HCT116 (cell line): Measurements from ENCODE around the gene PGRMC2. TPM values are rescaled to one million over a fixed set of nuclear protein-coding genes. Genes with fewer than 3 reads are reported as not detected.

ENCODE experiments used
- ATAC-seq: fragments of 200-7000 bp; cut with Tn5 transposase; 2 replicates; pipeline ENCODE4 v1.9.1; 2020; ENCODE audit warnings: mild to moderate bottlenecking, moderate library complexity
- BruUV-seq: library from RNA; stranded (reverse); fragments of 400-500 nt; replicated peaks from 2 replicates; lab custom pipeline; 2021; lab: Mats Ljungman, UMichigan
- CTCF ChIA-PET: fragments of 300-600 bp; sonication (Branson Sonifier 250); formaldehyde crosslinking; loops from one replicate; lab custom pipeline; 2021; ENCODE audit warnings: antibody characterized with exemption; lab: Charles Lee
- POLR2A ChIA-PET: fragments of 300-600, 350-600 bp; sonication (Branson Sonifier 250); formaldehyde crosslinking; loops from one replicate; lab custom pipeline; 2021; ENCODE audit warnings: antibody characterized with exemption; lab: Charles Lee
- RAD21 ChIA-PET, 2 experiments: fragments of 300-600 bp; sonication (Branson Sonifier 250); formaldehyde crosslinking; loops; one replicate each; lab custom pipeline; 2023; ENCODE audit warnings: low total read pairs in 2 of 2; ENCODE audit not compliant: uncharacterized antibody in 2 of 2, unreplicated experiment in 2 of 2, low non-redundant PET in 1 of 2; lab: Charles Lee
- DNase-seq: peaks from one replicate; pipeline ENCODE4 v3.0.0-alpha.2; 2010; ENCODE audit warnings: low read depth, low spot score
- H2AFZ ChIP-seq: fragments of 200-600 bp; shearing (Covaris generic), sonication (generic); 2 replicates; pipeline ENCODE4 v1.6.1; 2017; ENCODE audit warnings: low read depth, mixed run types, mixed read lengths, antibody characterized with exemption, low read length; ENCODE audit not compliant: poor library complexity, severe bottlenecking
- H3K27ac ChIP-seq: 2 replicates; pipeline ENCODE4 v1.5.1; 2012; ENCODE audit warnings: low read depth, low read length
- H3K27me3 ChIP-seq: fragments of 200-600 bp; sonication (generic); 2 replicates; pipeline ENCODE4 v1.6.1; 2016; ENCODE audit warnings: mixed run types, low read length, mixed read lengths; ENCODE audit not compliant: insufficient read depth
- H3K36me3 ChIP-seq, 2 experiments: fragments of 200-500 bp in 1 of 2; fragments of 200-600 bp in 1 of 2; sonication (Bioruptor generic) in 1 of 2; sonication (generic) in 1 of 2; 2 replicates each; pipeline versions ENCODE4 v1.5.1 to v1.6.1; 2014 to 2016; ENCODE audit warnings: low read length in 2 of 2, inconsistent platforms in 1 of 2, mixed read lengths in 1 of 2, mixed run types in 1 of 2; ENCODE audit not compliant: insufficient read depth in 2 of 2, control insufficient read depth in 1 of 2
- H3K4me1 ChIP-seq, 2 experiments: fragments of 200-600 bp in 1 of 2; sonication (generic) in 1 of 2; 2 replicates each; pipeline versions ENCODE4 v1.5.1 to v1.6.1; 2012 to 2017; ENCODE audit warnings: low read length in 2 of 2, inconsistent platforms in 1 of 2, mild to moderate bottlenecking in 1 of 2, mixed read lengths in 1 of 2, mixed run types in 1 of 2, moderate library complexity in 1 of 2; ENCODE audit not compliant: insufficient read depth in 2 of 2, control insufficient read depth in 1 of 2
- H3K4me2 ChIP-seq: fragments of 200-600 bp; sonication (generic); 2 replicates; pipeline ENCODE4 v1.6.1; 2017; ENCODE audit warnings: mixed run types, low read length, mixed read lengths
- H3K4me3 ChIP-seq, 2 experiments: fragments of 200-600 bp in 1 of 2; sonication (generic) in 1 of 2; replicated peaks in 1 of 2; 2 replicates each; pipeline ENCODE4 v1.5.1; 2011 to 2016; ENCODE audit warnings: low read length in 2 of 2, control low read depth in 1 of 2, low read depth in 1 of 2, mild to moderate bottlenecking in 1 of 2, mixed read lengths in 1 of 2, mixed run types in 1 of 2
- H3K79me2 ChIP-seq: fragments of 200-600 bp; sonication (generic); 2 replicates; pipeline ENCODE4 v1.6.1; 2017; ENCODE audit warnings: mild to moderate bottlenecking, mixed run types, low read length, moderate library complexity, mixed read lengths; ENCODE audit not compliant: insufficient read depth
- H3K9ac ChIP-seq: fragments of 200-600 bp; sonication (generic); 2 replicates; pipeline ENCODE4 v1.6.1; 2016; ENCODE audit warnings: low read length, mixed read lengths
- H3K9me2 ChIP-seq: fragments of 200-600 bp; sonication (generic), shearing (Covaris generic); 2 replicates; pipeline ENCODE4 v1.6.1; 2017; ENCODE audit warnings: mixed run types, mild to moderate bottlenecking, moderate library complexity; ENCODE audit not compliant: insufficient read depth
- H3K9me3 ChIP-seq, 2 experiments: fragments of 200-500 bp in 1 of 2; fragments of 200-600 bp in 1 of 2; sonication (Bioruptor generic) in 1 of 2; sonication (generic) in 1 of 2; 2 replicates each; pipeline ENCODE4 v1.6.1; 2014 to 2017; ENCODE audit warnings: low read length in 2 of 2, mixed read lengths in 2 of 2, inconsistent platforms in 1 of 2, low read depth in 1 of 2, mild to moderate bottlenecking in 1 of 2, mixed run types in 1 of 2, moderate library complexity in 1 of 2; ENCODE audit not compliant: control insufficient read depth in 1 of 2, insufficient read depth in 1 of 2
- H4K20me1 ChIP-seq: fragments of 200-600 bp; sonication (generic), shearing (Covaris generic); 2 replicates; pipeline ENCODE4 v1.6.1; 2017; ENCODE audit warnings: mixed run types, mild to moderate bottlenecking, moderate library complexity; ENCODE audit not compliant: insufficient read depth
- CBX3 ChIP-seq: IDR thresholded peaks from 2 replicates; pipeline ENCODE4 v1.6.1; 2012; ENCODE audit warnings: low read depth
- ELF1 ChIP-seq: IDR thresholded peaks from 2 replicates; pipeline ENCODE4 v1.6.1; 2012; ENCODE audit warnings: low read depth, borderline replicate concordance
- EZH2phosphoT487 ChIP-seq: fragments of 200-600 bp; IDR thresholded peaks from 2 replicates; pipeline ENCODE4 v1.6.1; 2018; ENCODE audit warnings: antibody characterized with exemption, borderline replicate concordance
- JUND ChIP-seq: IDR thresholded peaks from 2 replicates; pipeline ENCODE4 v1.6.1; 2012
- POLR2A ChIP-seq: IDR thresholded peaks from 2 replicates; pipeline ENCODE4 v1.7.0; 2011; ENCODE audit warnings: borderline replicate concordance; ENCODE audit not compliant: insufficient read depth, insufficient read length; ENCODE audit errors: extremely low read depth
- SIN3A ChIP-seq: IDR thresholded peaks from 2 replicates; pipeline ENCODE4 v1.6.1; 2012; ENCODE audit warnings: low read depth
- TCF7L2 ChIP-seq: IDR thresholded peaks from 2 replicates; pipeline ENCODE4 v1.7.0; 2011; ENCODE audit warnings: borderline replicate concordance, inconsistent platforms; ENCODE audit not compliant: insufficient read depth, insufficient read length; ENCODE audit errors: extremely low read depth
- YY1 ChIP-seq: IDR thresholded peaks from 2 replicates; pipeline ENCODE4 v1.6.1; 2011; ENCODE audit warnings: low read length, low read depth, moderate library complexity, mild to moderate bottlenecking; ENCODE audit not compliant: insufficient replicate concordance; ENCODE audit errors: extremely low read depth
- intact Hi-C: fragments of 100-400 bp; cut with micrococcal nuclease; formaldehyde crosslinking; loops from 2 replicates; pipeline ENCODE4 v1.10.0; 2022
- total RNA-seq: library from RNA; stranded (reverse); gene quantifications from one replicate; pipeline ENCODE4 v1.2.1, GENCODE V29; 2021; ENCODE audit not compliant: unreplicated experiment
- TF ChIP-seq, protein P1 (sequence below): IDR thresholded peaks from 2 replicates; pipeline ENCODE4 v1.6.1; 2011; ENCODE audit warnings: mild to moderate bottlenecking, low read length, moderate library complexity; ENCODE audit not compliant: insufficient replicate concordance; ENCODE audit errors: extremely low read depth
- TF ChIP-seq, protein P2 (sequence below): IDR thresholded peaks from 2 replicates; pipeline ENCODE4 v1.6.1; 2012; ENCODE audit warnings: low read depth

Gene PGRMC2
- total RNA-seq, 1 experiment from 2014 or later, result 52.3 TPM

GRCh38 chr4:128334256-128334655 lies 46.6 kb upstream of the PGRMC2 start:
- H3K9me2 ChIP-seq, result no peaks in the 10 kb centered on the region
- no peaks in the 10 kb centered on the region for H3K36me3 ChIP-seq
- CTCF ChIA-PET, result no interaction called here
- DNase-seq, result no peak
- H3K27ac ChIP-seq, result no peak overlapping the region
- H3K4me1 ChIP-seq, result peaks cover 0 to 10% of the 10 kb centered on the region in 2 experiments; a peak in 2 of 4 replicates
- H3K4me3 ChIP-seq, result no peak overlapping the region
- TF ChIP-seq EZH2phosphoT487 (no peak), CBX3 (no peak), YY1 (no peak), TCF7L2 (no peak), SIN3A (no peak), POLR2A (no peak), JUND (no peak), ELF1 (no peak)
- TF ChIP-seq, protein P1, sequence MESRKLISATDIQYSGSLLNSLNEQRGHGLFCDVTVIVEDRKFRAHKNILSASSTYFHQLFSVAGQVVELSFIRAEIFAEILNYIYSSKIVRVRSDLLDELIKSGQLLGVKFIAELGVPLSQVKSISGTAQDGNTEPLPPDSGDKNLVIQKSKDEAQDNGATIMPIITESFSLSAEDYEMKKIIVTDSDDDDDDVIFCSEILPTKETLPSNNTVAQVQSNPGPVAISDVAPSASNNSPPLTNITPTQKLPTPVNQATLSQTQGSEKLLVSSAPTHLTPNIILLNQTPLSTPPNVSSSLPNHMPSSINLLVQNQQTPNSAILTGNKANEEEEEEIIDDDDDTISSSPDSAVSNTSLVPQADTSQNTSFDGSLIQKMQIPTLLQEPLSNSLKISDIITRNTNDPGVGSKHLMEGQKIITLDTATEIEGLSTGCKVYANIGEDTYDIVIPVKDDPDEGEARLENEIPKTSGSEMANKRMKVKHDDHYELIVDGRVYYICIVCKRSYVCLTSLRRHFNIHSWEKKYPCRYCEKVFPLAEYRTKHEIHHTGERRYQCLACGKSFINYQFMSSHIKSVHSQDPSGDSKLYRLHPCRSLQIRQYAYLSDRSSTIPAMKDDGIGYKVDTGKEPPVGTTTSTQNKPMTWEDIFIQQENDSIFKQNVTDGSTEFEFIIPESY, result no peak
- TF ChIP-seq, protein P2, sequence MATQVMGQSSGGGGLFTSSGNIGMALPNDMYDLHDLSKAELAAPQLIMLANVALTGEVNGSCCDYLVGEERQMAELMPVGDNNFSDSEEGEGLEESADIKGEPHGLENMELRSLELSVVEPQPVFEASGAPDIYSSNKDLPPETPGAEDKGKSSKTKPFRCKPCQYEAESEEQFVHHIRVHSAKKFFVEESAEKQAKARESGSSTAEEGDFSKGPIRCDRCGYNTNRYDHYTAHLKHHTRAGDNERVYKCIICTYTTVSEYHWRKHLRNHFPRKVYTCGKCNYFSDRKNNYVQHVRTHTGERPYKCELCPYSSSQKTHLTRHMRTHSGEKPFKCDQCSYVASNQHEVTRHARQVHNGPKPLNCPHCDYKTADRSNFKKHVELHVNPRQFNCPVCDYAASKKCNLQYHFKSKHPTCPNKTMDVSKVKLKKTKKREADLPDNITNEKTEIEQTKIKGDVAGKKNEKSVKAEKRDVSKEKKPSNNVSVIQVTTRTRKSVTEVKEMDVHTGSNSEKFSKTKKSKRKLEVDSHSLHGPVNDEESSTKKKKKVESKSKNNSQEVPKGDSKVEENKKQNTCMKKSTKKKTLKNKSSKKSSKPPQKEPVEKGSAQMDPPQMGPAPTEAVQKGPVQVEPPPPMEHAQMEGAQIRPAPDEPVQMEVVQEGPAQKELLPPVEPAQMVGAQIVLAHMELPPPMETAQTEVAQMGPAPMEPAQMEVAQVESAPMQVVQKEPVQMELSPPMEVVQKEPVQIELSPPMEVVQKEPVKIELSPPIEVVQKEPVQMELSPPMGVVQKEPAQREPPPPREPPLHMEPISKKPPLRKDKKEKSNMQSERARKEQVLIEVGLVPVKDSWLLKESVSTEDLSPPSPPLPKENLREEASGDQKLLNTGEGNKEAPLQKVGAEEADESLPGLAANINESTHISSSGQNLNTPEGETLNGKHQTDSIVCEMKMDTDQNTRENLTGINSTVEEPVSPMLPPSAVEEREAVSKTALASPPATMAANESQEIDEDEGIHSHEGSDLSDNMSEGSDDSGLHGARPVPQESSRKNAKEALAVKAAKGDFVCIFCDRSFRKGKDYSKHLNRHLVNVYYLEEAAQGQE, result no peak
- no peaks in the 10 kb centered on the region for H4K20me1 ChIP-seq
- no peak for ATAC-seq
- no peak overlapping the region for H3K9ac ChIP-seq
- no TSS peak for BruUV-seq
- H3K27me3 ChIP-seq, result no peaks in the 10 kb centered on the region
- no peaks in the 10 kb centered on the region for H3K79me2 ChIP-seq
- POLR2A ChIA-PET, result no interaction called here
- intact Hi-C loops, result no loop called here
- no peak overlapping the region for H3K4me2 ChIP-seq
- no peaks in the 10 kb centered on the region for H3K9me3 ChIP-seq
- no peak overlapping the region for H2AFZ ChIP-seq
- RAD21 ChIA-PET, result no interaction called here
